ENCODE data around the gene EPN1. TPM values are rescaled to one million over a fixed set of nuclear protein-coding genes. Genes with fewer than 3 reads are reported as not detected.
"Not testable (repeated sequence)": the region's sequence is repeated elsewhere in the genome, so short reads cannot be mapped to it uniquely, and the experiment has no call there.

The EPN1 gene
- total RNA-seq, 1 donor from 2014 or later = 71.6 TPM

DNA sequence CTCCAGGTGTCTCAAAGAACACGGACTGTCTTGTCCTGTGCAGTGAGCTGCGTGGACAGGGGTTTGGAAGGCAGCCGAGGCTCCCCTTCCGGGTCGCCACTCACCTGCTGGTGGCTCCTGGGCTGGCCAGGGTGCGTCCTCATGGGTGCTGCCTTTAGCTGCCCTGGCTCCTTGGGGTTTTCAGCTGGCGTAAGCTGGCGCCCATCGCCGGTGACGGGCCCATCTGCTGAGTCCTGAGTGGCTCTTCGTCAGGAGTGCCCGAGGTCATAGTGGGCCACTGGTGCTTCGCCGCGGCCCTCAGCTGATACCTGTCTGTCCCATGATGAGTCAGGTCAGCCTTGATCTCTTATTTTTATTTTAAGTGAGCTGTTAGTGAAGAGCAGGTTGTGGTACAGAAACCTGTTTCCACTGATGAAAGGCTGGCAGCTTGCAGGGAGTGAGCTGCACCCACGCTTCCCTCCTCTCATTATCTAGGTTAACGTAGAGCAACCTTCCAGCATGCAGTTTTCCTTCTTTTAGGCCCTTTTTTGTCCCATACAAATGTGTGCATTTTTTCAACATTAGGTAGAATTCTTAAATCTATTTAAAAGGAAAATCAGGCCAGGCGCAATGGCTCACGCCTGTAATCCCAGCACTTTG lies 18.4 kb downstream of the EPN1 start:
- DNase-seq = no peak

DNA sequence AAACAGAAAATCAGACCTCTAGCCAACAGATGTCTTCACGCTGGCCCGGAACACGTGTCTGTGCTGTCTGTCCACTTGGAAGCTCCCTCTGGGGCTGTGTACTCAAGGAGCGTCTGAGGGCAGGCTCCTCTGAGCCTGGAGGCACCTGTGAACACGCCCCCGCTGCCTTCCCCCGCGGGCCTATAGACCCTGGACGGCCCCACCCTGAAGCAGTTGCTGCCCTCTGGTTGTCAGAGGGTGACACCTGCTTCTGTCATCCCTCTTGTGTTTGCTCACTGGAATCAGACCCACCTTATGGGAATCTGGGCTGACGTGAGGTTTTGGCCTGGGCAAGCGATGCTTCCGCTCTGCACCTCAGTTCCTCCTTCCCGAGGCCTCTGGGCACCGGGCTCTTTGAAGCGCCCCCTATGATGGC lies 19.2 kb downstream of the EPN1 start:
- DNase-seq = no peak

DNA sequence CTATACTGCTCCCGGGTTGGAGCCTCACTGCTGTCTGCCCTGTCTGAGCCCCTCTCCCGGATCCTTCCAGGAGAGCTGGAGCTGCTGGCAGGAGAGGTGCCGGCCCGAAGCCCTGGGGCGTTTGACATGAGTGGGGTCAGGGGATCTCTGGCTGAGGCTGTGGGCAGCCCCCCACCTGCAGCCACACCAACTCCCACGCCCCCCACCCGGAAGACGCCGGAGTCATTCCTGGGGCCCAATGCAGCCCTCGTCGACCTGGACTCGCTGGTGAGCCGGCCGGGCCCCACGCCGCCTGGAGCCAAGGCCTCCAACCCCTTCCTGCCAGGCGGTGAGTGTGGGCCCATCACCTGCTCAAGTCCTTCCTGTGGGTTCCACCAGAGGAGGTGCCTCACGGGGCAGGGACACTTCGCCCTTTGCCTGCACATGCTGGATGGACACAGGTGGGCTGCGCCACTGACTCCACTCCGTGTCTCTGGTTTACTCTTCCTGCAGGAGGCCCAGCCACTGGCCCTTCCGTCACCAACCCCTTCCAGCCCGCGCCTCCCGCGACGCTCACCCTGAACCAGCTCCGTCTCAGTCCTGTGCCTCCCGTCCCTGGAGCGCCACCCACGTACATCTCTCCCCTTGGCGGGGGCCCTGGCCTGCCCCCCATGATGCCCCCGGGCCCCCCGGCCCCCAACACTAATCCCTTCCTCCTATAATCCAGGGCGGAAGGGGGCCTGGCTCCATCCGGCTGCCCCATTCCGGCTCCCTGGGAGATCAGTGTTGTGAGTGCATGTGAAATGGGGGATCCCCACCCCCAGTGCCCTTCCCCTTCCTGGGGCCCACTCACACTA lies 19.8 kb downstream of the EPN1 start:
- DNase-seq = no peak

DNA sequence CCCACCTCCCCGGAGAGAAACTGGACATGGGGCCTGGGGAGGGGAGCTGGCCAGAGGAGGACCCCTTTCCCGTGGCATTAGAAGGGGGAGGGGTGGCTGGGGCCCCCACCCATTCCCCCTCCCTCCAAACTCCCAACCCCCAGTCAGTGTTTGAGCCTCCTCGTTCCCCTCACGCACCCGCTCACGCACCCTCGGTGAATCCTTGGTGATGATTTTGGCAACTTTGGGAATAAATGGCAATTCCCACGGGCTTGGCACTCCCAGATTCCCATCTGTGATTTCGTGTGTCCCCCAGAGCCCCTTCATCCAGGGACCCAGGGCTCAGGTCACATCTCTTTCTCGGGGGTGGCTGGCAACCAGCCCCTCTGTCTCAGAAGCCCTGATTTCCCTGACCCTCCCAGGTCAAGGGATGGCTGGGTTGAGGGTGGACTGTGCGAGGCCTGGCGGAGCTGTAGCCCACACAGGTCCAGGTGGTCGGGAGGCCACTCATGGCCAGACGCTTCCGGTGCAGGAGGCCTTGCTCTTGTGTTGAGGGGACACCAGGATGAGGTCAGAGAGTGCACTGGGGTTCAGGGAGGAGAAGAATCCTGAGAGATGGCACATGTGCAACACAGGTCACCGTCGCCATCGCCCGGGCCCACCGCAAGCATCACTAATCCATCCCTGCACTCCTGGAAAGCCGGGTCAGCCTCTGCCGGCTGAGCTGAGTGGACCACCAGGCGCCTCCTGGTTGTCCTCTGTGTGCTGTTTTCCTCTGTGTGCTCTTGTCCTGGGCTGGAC lies 20.7 kb downstream of the EPN1 start:
- DNase-seq = no peak

DNA sequence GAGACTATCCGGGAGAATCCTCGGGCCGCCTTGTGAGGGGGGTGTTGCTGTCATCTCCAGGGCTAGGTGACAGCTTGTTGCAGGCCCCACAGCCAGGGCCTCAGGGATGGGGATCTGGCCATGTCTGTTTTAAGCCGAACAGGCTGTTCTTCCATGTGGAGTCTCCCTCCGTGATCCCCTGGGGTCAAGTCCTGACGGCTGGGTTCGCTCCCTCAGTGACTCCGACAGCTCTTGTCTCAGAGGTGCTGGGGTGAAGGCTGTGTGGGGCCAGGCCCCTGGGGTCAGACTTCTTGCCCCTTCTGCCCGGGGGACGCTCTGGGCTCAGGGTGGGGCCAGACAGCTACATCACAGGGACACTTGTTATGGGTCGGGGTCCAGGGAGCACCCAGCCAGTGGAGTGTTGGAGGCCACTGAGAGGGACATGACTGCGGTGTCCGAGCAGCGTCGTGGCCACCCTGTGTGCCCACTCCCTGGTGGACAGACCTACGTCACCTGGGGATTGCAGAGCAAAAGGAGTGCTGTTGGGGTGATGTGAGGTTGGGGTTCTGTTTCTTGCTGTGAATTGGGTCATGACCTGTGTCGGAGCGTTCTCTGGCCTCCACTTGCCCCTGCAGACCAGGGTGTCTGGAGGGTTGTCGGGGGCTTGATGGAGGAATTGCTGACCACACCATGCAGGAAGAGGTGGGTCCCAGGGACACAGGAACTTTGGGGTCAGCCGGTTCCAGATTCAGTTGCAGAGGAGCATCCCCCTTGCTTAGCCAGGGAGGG lies 21.5 kb downstream of the EPN1 start:
- DNase-seq = no peak

DNA sequence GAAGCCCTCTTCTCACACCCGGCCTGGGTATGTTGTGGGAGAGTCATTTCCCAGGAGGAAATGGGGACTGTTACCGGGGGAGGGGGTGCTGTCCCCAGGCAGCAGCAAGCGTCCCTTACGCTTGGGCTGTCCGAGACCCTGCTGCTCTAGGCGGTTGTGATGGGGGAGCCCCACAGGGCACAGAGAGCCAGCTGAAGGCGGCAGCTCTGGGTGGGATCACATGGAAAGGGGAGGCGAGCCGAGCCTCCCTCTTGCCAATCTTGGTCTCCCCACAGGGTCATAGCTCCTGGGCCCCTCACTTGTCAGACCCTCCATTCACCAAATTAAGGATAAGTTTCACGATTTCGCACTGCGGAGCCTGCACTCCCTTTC lies 22.0 kb downstream of the EPN1 start:
- DNase-seq = no peak

DNA sequence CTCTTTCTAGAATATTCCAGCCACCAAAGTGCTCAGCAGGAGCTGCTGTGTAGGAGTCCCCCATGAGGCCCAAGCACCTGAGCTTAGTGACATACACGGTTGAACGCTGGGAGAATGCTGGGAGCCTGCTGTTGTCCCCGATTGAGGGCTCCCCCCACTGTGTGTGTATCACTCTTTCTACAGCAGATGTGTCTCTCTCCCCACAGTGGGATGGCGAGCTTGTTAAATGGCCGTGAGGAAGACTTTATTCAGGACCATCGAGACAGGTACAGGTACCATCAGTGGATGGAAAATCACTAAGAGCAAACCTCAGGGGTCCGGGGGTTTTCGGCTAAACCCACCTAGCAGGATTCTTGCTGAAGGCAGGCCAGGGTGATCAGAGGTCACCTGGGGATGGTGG lies 22.7 kb downstream of the EPN1 start:
- DNase-seq = no peak

DNA sequence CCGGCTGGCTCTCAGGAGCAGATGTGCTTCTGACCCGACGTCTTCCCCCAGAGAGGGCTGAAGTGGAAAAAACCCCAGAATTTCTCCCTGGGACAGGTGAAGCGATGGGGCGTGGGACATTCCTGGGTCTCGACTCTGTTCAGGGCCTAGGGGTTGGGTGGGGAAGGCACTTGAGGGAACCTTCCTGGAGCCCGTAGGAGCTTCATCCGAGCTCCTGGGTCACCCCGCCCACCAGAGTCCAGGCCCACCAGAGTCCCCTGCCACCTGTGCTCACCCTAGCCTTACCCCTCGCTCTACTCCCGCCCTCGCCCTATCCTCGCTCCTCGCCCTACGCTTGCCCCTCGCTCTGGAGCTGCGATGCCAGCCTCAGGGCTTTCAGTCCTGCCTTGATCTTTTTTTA lies 23.2 kb downstream of the EPN1 start:
- DNase-seq = no peak

DNA sequence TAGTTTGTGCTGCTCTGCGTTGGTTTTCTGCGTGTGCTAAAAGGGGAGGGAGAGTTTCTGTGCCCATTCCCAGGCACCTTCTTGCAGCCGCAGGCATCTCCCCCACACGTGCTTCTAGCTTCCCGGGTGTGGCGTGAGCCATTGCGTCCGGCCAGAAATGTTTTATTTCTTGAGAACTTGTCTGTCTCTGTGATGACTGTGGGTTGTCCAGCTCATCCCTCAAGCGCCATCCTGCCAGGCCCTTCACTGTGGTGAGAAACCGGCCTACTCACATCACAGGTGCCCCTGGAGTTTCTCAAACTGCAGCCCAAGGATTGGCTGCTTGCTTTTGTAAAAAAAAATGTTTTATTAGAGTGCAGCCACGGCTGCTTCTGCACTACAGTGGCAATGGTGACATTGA lies 24.2 kb downstream of the EPN1 start:
- no peak for DNase-seq

DNA sequence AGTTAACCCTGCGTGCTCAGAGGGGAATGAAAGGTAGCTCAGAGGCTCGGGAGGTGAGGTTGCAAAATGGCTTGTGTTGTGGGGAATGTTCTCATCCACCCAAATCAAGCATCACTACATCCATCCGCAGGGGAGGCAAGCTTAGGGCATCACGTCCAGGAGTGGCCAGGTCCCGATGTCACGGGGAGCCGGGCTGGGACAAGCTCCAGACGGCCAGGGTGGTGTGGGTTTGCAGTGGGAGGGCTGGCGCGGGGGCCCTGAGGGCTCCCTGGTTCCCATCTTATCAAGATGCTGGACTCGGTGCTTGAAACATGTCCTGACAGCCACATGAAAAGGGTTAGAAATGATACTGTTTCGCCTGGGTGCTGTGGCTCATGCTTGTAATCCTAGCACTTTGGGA lies 25.8 kb downstream of the EPN1 start:
- no peak for DNase-seq

DNA sequence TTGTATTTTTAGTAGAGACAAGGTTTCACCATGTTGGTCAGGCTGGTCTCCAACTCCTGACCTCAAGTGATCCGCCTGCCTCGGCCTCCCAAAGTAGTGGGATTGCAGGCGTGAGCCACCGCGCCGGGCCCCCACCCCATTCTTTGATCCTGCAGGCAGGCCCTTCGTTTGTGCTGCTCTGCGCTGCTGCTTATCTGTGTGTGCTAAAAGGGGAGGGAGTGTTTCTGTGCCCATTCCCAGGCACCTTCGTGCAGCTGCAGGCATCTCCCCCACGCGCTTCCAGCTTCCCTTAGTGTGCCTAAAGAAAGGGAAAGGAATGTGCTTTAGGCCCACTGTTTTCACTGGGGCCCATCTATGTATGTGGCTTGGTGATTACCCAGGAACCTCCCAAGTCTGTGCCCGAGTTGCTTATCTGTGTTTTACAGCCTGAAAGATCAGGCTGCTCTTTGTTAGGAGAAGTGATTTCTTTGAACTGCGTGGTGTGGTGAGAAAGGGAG lies 27.2 kb downstream of the EPN1 start:
- DNase-seq = no peak

DNA sequence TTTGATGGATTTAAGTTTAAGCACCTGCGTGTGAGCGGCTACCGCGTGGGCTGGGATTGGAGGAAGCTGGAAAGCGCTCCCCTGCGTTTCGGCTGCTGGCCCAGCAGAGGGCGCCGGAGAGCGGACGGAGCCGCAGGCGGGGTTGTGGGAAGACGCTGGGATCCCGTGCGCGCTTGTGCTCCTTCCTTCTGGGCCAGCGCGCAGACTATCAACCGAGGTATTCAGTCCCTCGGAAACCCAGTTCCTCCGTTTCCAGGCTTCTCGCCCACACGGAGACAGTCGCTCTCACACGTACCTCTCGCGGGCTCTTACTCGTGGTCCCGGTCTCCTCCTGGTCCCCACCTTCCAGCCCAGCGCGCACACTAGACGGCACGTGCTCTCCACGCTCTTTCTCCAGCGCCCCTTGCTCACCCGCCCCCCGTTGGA lies 28.8 kb downstream of the EPN1 start:
- peak; percentile 47 for DNase-seq

DNA sequence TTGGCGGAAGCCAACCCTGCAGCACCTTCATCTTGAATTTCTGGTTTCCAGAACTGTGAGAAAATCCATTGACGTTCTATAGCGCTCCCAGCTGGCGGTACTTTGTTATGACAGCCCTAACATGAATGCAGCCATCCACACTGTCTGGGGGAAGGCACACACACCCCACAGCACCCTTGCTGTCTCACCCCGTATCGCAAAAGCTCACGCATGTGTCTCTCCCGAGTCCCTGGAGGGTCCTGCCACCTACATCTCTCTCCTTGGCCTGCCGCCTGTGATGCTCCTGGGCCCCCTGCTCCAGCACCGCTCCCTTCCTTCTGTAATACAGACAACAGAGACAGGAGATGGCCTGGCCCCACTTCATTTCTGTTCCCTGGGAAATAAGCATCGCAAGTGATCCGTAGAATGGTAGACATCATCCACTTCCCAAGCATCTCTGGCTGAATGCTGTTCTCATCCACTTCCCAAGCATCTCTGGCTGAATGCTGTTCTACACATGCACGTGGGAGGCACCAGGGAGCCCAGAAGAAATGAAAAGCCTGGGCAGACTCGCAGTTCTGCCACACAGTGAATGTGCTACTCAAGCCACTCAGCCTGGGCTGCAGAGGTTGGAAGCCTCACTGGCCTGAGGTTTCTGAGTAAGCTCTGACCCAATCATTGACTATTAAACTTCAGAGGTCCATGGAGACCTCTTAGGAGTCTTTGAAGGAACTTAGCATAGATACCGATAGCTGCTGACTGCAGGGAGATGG lies 29.6 kb downstream of the EPN1 start:
- DNase-seq = peak; percentile 14

DNA sequence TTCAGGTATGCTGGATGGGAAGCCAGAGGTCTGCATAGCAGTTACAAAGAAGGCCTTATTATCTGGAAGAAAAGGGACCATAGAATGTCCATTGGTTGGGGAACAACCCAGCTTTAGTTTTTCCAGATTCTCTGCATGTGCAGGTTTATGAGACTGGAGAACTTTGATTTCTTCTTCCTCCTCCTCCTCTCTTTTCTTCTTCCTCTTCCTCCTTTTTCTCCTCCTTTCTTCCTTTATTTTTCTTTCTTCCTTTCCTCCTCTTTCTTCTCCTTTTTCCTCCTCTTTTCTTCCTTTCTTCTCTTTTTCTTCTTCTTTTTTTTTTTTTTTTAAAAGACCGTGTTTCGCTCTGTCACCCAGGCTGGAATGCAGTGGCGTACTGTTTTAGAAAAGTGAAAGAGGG lies 30.9 kb downstream of the EPN1 start:
- DNase-seq = no peak

DNA sequence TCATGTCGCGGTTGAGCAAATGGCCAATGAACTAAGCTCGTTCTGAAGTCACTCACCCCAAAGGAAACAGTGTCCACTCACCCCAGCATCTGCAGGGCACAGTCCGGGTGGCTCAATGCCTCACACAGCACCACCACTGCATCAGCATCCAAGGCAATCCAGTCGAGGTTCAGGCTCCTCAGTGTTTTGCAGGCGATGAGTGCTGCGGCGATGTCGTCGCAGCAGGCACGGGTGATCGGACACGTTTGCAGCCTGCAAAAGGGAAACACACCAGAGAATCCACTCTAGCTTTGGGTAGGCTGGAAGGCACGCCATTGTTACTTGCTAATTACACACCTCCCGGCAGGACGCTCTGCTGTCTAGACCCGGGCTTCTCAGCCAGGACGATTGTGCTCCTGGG lies 36.7 kb downstream of the EPN1 start:
- DNase-seq = no peak

DNA sequence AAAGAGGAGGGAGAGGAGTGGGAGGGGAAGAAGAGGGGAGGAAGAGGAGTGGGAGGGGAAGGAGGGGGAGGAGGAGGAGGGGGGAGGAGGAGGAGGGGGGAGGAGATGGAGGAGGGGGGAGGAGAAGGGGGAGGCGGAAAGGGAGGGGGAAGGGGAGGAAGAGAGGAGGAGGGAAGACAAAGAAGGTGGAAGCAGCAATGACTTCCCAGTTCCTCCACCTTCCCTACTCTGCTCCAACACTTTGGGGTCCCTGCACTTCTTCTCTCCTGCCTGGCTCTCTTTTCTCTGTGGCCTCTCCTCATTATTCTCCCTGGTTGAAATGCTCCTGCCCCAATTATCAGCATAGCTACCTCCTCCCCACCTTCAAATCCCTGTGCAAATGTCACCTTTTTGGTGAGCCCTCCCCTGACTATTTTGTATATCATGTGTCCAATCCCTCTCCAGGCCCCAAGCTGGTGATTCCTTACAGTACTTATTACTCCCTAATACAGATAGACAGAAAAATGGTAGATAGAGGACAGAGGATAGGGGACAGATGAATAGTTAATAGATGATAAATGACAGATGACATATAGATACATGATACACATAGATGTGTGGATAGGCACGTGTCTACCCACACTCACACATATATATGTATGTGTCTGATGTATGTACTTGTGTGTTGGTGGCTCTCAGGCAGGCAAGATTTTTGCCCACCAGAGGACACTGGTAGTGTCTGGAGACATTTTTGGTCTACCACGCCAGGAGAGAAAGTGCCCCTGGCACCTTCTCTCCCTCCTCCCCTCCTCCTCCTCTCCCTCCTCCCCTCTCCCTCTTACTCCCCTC lies 38.0 kb downstream of the EPN1 start:
- DNase-seq = no peak

DNA sequence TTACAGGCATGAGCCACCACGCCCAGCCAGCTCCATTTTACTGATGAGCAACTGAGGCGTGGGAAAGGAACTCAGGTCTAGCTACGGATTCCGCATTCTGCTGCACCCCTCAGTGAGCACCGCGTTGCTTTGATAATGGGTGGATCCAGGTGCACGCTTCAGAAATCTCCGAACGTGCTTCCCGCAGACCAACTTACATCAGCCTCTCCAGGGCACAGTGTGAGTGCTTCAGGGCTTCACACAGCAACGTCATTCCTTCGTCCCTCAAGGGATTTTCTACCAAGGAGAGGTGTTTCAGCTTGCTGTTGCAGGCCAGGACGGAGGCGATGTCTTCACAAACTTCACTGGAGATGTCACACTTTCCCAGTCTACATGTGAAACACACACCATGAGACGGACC lies 41.5 kb downstream of the EPN1 start:
- no peak for DNase-seq

DNA sequence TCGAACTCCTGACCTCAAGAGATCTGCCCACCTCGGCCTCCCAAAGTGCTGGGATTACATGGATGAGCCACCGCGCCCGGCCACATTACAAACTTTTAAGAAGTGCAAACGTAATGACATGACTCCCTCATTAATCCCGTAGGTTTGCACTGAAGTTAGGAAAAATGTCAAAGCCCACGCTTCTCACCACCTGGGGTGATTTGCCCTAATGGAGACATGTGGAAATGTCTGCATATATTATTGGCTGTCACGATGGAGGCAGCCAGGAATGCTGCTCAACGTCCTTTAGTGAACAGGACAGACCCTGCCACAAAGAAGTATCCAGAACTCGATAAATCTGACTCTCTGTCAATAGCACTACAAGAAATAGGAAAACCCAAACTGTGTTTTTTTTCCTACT lies 42.2 kb downstream of the EPN1 start:
- no peak for DNase-seq

DNA sequence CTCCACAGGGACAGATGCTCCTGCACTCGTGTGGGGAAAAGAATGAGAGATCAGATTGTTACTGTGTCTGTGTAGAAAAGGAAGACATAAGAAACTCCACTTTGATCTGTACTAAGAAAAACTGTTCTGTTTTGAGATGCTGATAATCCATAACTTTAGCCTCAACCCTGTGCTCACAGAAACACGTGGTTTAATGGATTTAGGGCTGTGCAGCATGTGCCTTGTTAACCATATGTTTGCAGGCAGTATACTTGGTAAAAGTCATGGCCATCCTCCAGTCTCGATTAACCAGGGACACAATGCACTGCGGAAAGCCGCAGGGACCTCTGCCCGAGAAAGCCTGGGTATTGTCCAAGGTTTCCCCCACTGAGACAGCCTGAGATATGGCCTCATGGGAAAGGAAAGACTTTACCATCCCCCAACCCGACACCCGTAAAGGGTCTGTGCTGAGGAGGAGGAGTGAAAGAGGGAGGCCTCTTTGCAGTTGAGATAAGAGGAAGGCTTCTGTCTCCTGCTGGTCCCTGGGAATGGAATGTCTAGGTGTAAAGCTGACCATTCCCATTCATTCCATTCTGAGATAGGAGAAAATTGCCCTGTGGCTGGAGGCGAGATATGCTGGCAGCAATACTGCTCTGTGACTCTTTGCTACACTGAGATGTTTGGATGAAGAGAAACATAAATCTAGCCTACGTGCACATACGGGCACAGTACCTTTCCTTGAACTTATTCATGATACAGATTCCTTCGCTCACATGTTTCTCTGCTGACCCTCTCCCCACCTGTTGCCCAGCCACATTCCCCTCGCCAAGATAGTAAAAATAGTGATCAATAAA lies 43.1 kb downstream of the EPN1 start:
- not testable (repeated sequence) for DNase-seq

DNA sequence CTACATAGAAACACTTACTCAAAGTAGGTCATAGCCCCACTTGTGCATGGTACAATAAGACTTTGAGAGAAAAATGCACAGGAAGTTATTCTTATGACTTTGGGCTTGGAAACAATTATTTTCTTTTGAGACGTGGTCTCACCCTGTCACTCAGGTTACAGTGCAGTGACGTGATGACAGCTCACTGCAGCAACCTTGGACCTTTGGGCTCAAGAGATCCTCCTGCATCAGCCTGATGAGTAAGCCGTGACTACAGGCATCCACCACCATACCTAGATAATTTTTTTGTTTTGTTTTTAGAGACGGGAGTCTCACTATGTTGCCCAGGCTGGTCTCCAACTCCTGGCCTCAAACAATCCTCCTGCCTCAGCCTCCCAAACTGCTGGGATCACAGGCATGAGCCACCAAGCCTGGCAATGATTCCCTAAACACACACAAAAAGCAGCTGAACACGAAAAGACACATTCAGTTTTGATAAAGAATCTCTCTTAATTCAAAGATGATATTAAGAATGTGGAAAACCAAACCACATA lies 45.3 kb downstream of the EPN1 start:
- no peak for DNase-seq
